CD4-positive, alpha-beta T cell treated with Interleukin-17A for 4 hours (primary cell): Measurements from ENCODE around the gene CEP85L.
"Not testable (repeated sequence)": the region's sequence is repeated elsewhere in the genome, so short reads cannot be mapped to it uniquely, and the experiment has no call there.

Experiments
- DNase-seq: peaks from one replicate; pipeline ENCODE4 v3.0.0-alpha.2; 2020; ENCODE audit warnings: mixed read lengths

Gene CEP85L

DNA sequence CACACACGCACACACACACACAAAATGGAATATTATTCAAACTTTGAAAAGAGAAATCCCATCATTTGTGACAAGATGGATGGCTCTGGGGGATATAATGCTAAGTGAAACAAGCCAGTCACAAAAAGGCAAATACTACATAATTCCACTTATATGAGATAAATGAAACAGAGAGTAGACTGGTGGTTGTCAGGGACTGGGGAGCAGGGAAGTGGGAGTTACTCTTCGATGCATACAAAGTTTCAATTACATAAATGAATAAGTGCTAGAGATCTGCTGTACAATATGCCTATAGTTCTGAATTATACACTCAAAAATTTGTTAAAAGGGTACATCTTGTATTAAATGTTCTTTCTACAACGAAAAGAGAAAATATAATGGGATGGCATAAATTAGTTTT is 161.4 kb downstream of the CEP85L start:
- no peak for DNase-seq

DNA sequence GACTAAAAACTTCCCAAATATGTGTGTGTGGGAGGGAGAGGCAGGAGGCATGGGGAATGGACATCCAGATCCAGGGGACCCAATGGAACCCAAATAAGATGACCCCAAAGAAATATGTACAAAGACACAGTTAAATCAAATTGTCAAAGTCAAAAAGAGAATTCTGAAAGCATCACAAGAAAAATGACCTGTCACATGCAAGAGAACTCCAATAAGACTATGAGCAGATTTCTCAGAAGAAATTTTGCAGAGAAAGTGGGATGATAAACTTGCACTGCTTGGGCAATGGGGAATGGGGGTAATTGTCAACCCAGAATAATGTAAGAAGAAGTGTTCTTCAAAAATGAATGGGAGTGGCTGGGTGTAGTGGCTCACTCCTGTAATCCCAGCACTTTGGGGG is 162.8 kb downstream of the CEP85L start:
- no peak for DNase-seq

DNA sequence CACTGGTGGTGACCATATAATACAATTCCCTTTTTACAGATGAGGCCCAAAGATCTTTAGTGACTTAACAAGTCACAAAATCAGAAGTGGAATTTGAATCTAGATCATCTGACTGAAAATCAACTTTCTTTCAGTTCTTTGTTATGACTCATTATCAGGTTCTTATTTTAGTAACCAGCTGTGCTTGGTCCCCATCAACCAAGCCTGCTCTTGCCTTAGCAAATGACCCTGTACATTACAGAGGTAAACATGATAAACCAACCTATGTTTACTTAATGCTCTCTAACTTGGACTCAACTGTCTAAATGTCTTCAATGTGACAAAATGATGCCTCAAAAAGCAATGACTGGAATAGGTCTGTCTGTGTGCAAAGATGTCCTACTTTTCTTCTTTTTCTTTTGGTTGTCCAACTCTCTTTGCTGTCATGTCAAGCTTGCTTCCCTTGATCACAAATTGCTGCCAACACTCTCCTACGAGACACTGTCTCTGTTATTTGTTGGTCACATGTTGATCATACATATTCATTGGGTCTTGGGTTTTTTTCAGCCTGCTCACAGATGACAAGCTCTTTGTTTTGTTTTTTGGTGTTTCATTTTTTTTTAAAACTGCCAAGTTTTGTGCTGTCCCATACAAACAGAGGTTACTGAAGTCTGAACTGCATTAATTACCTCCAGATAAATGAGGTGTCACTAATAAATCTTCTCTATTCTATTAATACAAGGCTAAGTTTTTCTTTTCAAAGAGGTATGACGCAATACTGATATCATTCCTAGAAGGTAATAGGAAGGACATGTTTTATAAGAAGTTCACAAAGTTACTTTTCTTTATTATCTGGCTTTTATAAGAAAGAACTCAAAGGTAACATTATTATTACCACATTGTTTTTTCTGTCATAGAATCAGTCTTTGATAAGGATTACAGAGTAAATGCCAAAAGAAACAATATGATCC is 165.5 kb downstream of the CEP85L start:
- no peak for DNase-seq

DNA sequence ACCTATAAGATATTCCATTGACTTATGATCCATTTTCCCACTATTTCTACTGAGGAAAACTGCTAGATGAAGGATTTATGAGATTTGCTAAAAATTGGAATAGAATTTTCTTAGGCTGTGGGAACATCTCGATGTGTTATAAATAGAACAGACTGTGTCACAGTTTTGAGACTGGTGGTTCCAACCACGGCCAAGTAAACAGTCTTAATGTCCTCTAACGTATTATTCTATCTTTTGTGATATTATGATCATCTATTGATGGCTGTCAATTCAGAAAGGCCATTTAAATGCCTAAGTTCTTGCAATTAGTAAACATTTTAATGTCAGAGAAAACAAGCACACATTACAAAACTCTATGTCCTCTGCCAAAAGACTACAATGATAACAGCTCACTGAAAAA is 174.8 kb downstream of the CEP85L start:
- no peak for DNase-seq

DNA sequence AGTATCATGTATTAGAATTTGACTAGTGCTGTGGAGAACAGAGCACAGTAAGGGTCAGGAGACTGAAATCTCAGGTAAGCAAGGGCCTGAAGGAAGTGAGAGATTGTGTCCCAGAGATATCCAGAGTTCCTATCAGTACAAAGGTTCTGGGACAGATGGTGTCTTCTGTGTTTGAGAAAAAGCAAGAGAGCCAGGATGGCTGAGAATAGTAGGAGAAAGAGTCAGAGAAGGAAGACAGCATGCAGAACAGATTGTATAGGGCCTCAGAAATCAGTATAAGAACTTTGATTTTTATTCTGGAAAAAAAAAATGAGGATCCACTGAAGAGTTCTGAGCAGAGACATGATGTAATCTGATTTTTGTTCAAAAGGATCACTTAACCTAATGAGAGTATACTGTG is 178.1 kb downstream of the CEP85L start:
- no peak for DNase-seq

DNA sequence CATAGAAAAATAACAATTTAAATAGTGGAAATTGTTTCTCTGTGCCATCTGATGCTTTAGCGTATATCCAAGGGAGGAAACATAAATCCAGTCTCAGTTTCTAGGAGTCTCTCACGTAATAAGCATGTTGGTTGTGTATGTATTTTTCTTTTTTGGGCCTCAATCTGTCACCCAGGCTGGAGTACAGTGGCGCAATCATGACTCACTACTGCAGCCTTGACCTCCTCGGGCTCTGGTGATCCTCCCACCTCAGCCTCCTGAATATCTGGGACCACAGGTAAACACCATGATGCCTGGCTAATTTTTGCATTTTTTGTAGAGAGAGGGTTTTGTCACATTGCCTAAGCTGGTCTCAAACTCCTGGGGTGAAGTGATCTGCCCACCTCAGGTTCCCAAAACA is 181.9 kb downstream of the CEP85L start:
- DNase-seq: no peak

DNA sequence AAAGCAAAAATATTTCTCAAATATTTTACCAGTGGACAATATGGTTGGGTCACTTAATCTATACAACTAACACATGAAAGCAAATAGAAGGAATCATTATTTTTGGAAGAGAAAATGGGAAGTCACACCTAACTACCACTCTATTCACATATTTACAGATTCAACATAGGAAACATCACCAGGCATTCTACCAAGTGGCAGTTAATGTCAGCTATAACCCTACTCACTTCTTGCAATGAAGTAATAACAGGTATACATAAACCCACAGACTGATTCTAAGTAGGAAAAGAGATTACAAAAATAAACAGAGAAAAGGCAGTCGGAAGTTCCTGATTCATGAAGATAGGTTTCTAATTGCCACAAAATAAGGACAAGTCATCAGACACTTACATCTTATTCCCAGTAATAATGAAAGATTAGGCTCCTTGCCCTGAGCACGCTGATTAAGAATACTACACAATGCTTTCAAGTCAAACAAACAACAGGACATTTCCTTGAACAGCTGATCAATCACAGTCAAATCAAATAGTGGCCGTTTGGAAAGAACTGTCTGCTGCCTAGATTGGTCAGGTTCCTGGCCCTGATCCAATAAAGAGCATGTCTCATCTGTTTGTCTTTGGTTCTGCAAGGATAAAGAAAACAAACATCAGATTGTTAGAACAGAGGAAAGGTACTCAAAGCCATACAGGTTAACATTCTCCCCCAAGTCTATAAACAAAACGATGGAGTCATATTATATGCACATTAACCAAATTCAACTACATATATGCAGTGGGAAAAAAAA is 182.5 kb downstream of the CEP85L start:
- no peak for DNase-seq

DNA sequence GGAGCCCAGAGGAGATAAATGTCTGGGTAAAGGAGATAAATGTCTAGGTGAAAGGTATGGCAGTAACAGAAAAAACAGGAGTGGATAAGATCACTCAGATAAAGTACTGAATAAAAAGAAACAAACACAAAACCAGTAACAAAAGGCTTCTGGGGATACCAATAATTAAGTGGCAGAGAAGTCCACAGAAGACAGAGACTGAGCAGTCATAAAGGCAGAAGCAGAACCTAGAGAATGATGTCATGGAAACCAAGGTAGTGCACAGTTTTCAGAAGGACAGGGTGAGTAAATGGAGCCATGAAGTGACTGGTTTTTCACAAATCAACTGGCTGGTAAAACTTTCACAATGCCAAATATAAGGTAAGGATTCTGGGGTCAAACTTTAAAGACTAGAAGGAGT is 184.2 kb downstream of the CEP85L start:
- DNase-seq: no peak

DNA sequence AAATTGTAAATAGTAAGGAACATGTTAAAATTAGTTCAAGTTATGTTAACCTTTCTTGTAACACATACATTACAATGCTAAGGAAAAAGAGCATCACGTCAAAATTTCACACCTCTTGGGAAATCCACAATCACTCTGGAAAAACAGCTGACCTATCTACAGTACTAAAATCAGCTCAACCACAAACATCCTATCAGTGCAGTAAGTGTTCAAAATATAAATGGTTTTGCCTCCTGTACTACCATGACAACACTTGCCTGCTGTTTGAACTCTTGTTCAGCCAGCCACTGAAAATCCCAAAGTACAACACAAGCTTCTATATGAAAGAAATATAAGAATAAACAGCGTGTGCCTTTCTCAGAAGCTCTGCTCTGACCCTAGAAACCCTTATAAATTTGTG is 186.8 kb downstream of the CEP85L start:
- no peak for DNase-seq

DNA sequence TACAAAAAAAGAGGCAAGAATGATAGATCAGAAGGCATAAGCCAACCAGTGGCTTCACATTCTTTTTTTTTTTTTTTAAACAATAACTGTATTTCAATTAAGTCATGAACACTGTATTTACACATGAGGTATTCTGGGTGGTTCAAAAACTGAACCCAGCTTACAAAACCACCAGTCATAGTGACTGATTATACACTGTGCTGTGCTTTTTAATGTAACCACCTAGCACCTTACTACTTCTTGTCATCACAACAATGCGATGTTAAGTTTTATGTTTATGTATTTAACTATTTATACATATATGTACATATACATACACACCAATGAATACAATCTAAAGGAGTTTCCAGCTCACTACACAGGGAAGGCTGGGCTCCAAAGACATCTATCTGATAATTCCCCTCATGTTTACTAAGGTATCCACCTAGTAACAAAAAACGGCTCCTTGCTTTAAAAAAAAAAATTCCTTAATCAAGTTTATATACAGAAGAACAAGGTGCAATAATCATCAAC is 190.4 kb downstream of the CEP85L start:
- no peak for DNase-seq

DNA sequence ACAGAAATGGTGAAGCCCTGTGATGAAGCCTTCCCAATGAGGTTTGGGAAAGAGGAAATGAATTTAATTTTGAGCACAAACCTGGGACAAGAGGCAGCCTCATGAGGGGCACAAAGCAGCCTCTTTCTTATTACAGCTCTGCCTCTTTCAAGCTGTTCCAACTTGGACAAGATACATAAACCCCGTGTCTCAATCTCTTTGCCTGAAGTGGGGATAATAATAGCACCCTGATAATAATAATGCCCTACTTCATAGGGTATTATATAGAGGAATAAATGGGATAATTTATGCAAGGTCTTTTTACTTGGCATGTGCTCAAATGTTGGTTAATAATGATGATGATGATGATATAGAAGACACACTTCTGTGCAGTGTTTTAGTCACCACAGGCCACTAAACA is 194.4 kb downstream of the CEP85L start:
- DNase-seq: no peak

DNA sequence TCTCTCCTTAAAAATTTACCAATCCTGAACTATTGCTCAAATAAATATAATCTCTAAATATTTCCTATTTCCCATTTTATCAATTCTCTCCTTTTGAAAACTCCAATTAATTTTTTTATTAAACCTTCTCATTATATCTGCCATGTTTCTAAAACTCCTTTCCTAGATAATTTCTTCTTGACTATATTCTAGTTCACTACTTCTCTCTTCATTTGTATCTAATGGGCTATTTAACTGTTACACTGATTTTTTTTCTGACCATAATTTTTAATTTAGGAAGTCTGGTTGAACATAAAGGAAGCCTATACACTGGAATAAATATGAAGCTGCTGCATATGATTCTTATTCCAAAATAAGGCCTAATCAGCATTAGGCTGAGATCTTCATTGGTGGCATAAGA is 199.6 kb downstream of the CEP85L start:
- DNase-seq: no peak

DNA sequence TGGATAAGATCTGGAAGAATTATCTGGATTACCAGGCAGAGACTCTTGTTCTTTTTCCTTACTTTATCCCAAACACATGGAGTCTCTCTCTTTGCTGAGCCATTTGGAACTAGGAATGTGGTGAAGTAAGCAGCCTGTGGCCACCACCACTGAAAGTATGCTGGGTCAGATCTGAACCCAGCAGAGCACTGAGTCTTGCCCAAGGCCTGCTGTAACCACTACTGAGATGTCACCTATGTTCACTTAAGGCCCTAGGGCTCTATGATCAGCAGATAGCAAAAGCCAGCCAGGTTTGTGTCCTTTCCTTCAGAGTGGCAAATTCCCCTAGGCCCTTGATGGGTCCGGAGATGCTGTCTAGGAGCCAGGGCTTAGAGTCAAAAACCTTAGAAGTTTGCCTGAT is 206.6 kb downstream of the CEP85L start:
- no peak for DNase-seq

DNA sequence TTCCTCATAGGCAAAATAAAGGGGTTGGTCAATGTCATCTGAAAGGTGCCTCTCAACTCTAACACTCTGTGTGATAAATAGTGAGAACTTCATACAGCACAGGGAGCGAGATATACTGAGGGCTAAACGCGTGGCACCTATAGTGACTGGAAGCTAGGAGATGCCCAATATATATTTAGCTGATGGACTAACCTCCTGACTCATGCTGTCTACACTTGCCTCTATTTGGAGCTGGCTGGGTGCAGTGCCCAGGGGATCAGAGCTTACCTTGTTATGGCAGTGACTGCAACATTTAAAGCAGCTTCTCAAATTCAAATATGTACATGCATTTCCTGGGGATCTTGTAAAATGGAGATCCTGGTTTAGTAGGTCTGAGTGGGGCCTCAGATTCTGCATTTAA is 214.9 kb downstream of the CEP85L start:
- no peak for DNase-seq

DNA sequence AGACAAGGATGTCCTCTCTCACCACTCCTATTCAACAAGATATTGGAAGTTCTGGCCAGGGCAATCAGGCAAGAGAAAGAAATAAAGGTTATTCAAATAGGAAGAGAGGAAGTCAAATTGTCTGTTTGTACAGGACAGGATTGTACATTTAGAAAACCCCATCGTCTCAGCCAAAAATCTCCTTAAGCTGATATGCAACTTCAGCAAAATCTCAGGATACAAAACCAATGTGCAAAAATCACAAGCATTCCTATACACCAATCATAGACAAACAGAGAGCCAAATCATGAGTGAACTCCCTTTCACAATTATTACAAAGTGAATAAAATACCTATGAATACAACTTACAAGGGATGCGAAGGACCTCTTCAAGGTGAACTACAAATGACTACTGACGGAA is 217.2 kb downstream of the CEP85L start:
- DNase-seq: not testable (repeated sequence)

DNA sequence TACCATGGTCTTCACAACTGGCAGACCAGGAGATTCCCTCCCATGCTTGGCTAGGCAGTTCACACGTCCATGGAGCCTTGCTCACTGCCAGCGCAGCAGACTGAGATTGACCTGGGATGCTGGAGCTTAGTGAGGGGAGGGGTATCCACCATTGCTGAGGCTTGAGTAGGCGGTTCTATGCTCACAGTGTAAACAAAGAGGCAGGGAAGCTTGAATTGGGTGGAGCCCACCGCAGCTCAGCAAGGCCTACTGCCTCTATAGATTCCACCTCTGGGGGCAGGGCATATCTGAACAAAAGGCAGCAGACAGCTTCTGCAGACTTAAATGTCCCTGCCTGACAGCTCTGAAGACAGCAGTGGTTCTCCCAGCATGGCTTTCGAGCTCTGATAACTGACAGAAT is 230.1 kb downstream of the CEP85L start:
- DNase-seq: not testable (repeated sequence)

DNA sequence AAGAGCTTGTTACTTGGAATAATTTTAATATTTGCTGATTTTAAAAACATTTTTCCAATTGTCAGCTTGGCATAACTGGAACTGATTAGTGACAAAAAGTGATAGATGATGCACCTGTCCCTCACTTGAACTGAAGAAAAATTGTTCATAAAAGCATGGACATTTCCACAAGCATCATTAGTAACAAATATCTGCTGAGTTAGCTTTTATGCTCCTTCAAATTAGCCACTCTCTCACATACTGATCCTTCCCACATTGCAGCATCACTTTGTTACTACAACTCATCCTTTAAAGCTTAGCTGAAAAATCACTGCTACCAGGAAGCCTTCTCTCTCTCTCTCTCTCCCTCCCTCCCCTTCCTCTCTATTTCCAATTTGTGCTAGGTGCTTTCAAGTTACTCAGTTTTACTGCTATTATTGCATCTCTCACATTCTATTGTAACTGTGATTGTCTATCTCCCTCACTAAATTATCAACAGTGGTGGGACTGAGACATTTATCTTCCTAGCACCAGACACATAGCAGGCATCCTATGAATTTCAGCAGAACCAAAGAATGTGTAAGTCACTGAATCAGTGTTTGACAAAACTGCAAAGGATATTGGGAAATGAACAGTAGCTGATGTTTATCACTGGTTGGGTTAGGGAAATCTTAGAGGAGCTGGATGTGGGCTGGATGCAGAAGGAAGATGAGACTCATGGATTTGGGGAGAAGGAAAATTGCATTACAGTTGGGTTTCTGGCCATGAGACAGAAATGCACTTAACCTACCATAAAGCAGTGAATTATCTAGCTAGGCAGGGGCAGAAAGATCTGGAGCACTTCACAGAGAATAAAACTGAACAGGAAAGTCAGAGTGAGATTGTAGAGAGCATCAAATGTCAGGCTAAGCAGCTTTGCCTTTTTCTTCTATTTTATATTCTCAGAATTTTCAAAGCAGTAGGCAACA is 231.7 kb downstream of the CEP85L start:
- DNase-seq: no peak
